ENCODE data around the gene RTN4. TPM values are rescaled to one million over a fixed set of nuclear protein-coding genes. Genes with fewer than 3 reads are reported as not detected.
A peak's percentile ranks its signal among the peaks of the same experiment; 100 is the strongest.

The RTN4 gene
- total RNA-seq, 4 donors from 2014 or later: 183 to 259 (median 244) TPM

DNA sequence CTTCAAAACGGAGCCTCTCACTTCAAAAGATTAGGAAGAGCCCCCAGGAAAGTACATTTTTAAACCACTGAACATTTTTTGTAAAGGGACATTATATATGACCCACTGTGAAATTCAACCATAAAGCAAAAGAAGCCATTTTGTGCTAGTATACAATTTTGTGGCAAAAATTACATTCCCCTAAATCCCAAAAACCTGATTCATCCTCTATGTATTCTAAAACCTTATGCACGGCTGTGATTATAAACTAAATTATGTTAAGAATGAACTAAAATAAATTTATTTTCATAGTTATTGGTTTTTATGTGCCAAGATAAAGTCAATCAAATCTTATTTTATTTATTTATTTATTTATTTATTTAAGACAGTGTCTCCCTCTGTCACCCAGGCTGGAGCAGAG lies 48.5 kb downstream of the RTN4 start:
- H3K27me3 ChIP-seq: no peaks in the 10 kb centered on the region
- no peak for DNase-seq
- in situ Hi-C loops (cut with MboI; ENCODE audit: low sequenced_read_pairs in 4 of 4): loop anchor here in 2 of 4 donors (10.0 to 25.0 kb wide), 2 partner anchors 97 to 289 kb away; partner anchors contain the start of gene EML6 (in 1 of the 2)

DNA sequence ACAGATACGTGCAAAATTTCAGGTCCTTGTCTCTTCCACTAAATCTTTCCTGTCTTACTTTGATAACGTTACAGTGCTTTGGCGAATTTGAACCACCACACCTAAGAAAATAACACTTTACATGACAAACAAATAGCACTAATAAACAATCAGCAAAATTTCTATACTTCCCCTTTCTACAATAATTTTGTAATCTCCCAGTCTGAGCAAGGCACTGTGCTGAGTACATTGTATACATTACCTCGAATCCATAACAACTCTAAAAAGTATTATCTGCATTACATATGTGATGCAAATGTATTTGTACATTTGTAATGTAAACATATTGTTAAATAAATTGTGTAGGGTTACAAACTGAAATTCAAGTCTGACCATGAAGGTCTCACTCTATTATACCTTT lies 49.9 kb downstream of the RTN4 start:
- Histone ChIP-seq H3K27ac (peak overlapping the region; percentile 89 to 94 (median 91)), H3K4me3 (peak overlapping the region; percentile 28 to 56 (median 44)), H3K9me3 (no peaks in the 10 kb centered on the region), H3K27me3 (no peaks in the 10 kb centered on the region), H3K36me3 (no peaks in the 10 kb centered on the region), H3K4me1 (peaks cover 79 to 87% of the 10 kb centered on the region in 2 donors)
- TF ChIP-seq, protein P1, sequence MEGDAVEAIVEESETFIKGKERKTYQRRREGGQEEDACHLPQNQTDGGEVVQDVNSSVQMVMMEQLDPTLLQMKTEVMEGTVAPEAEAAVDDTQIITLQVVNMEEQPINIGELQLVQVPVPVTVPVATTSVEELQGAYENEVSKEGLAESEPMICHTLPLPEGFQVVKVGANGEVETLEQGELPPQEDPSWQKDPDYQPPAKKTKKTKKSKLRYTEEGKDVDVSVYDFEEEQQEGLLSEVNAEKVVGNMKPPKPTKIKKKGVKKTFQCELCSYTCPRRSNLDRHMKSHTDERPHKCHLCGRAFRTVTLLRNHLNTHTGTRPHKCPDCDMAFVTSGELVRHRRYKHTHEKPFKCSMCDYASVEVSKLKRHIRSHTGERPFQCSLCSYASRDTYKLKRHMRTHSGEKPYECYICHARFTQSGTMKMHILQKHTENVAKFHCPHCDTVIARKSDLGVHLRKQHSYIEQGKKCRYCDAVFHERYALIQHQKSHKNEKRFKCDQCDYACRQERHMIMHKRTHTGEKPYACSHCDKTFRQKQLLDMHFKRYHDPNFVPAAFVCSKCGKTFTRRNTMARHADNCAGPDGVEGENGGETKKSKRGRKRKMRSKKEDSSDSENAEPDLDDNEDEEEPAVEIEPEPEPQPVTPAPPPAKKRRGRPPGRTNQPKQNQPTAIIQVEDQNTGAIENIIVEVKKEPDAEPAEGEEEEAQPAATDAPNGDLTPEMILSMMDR (IDR thresholded peaks at IDR 0.05 in 4 of 5, conservative IDR thresholded peaks at IDR 0.05 in 1 of 5): no peak
- TF ChIP-seq POLR2A (IDR thresholded peaks at IDR 0.05): no peak
- no peak for ATAC-seq
- in situ Hi-C loops (cut with MboI; ENCODE audit: low sequenced_read_pairs in 4 of 4): loop anchor here in 2 of 4 donors (10.0 to 25.0 kb wide), 2 partner anchors 96 to 288 kb away; partner anchors contain the start of gene EML6 (in 1 of the 2)
- DNase-seq: no peak
- intact Hi-C loops (cut with DNase I; ENCODE audit: low total_unique reads): no loop called here

More for the DNA sequence above, 48.5 kb downstream of the RTN4 start:
- ATAC-seq: no peak
- Histone ChIP-seq H3K4me3 (peak overlapping the region in 2 of 4 donors; percentile 9 to 56), H3K9me3 (no peaks in the 10 kb centered on the region), H3K36me3 (no peaks in the 10 kb centered on the region), H3K4me1 (peaks cover 71 to 76% of the 10 kb centered on the region in 2 donors), H3K27ac (peak overlapping the region; percentile 89 to 94 (median 91))
- intact Hi-C loops (cut with DNase I; ENCODE audit: low total_unique reads): no loop called here
- no peak for TF ChIP-seq POLR2A (IDR thresholded peaks at IDR 0.05)
- TF ChIP-seq, protein P1 (IDR thresholded peaks at IDR 0.05 in 4 of 5, conservative IDR thresholded peaks at IDR 0.05 in 1 of 5): no peak

DNA sequence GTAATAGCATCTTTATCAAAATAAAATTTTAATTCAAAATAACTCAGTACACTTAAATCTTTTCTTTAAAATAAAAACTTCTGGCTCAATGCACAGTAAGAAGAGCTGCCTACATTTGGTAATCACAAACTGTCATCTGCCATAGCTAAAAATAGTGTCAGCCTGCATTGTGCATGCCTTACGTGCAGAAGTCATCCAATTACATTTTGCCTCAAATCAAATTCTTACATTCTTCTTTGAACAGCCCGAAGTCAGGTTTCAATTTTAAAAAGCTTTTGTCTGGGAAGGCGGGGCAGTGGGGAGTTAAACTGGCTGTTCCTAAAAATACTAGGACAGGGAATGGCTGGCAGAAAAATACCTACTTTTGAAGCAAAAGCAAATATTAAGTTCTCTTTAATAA lies 51.1 kb downstream of the RTN4 start:
- TF ChIP-seq POLR2A (IDR thresholded peaks at IDR 0.05): peak in 1 of 2 donors; percentile 42
- TF ChIP-seq, protein P1 (IDR thresholded peaks at IDR 0.05 in 4 of 5, conservative IDR thresholded peaks at IDR 0.05 in 1 of 5): no peak

DNA sequence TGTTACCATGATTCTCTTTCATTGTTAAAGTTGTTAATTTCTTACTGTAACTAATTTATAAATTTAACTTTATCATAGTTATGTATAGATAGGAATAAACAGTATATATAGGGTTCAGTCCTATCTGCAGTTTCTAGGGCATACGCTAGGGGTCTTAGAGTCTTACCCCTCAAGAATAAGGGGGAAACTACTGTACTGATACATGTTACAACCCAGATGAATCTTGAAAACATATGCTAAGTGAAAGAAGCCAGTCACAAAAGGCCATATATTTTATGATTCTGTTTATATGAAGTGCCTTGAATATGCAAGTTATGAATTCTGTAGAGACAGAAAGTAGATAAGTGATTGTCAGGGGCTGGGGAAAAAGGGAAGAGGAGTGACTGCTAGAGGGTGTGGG lies 52.4 kb downstream of the RTN4 start:
- DNase-seq (no peak), ATAC-seq (no peak)
- peak overlapping the region in 1 of 4 donors; percentile 1 for H3K4me3 ChIP-seq
- H3K36me3 ChIP-seq: no peaks in the 10 kb centered on the region
- intact Hi-C loops (cut with DNase I; ENCODE audit: low total_unique reads) (no loop called here), in situ Hi-C loops (cut with MboI; ENCODE audit: low sequenced_read_pairs in 4 of 4) (loop anchor here in 1 of 4 donors (25.0 kb wide), 1 partner anchor 886 kb away; the partner anchor contains the start of gene ACYP2)
- no peaks in the 10 kb centered on the region for H3K9me3 ChIP-seq
- H3K4me1 ChIP-seq: peaks cover 88 to 90% of the 10 kb centered on the region in 2 donors
- peak overlapping the region; percentile 89 to 94 (median 91) for H3K27ac ChIP-seq
- TF ChIP-seq, protein P1 (IDR thresholded peaks at IDR 0.05 in 4 of 5, conservative IDR thresholded peaks at IDR 0.05 in 1 of 5): peak in 1 of 5 experiments; percentile 20
- no peak for TF ChIP-seq POLR2A (IDR thresholded peaks at IDR 0.05)
- H3K27me3 ChIP-seq: no peaks in the 10 kb centered on the region

More for the DNA sequence above, 51.1 kb downstream of the RTN4 start:
- in situ Hi-C loops (cut with MboI; ENCODE audit: low sequenced_read_pairs in 4 of 4): loop anchor here in 1 of 4 donors (25.0 kb wide), 1 partner anchor 887 kb away; the partner anchor contains the start of gene ACYP2
- ATAC-seq (peak; percentile 88 to 89), DNase-seq (peak; percentile 40 to 50)
- intact Hi-C loops (cut with DNase I; ENCODE audit: low total_unique reads): no loop called here
- peaks cover 86 to 89% of the 10 kb centered on the region in 2 donors for H3K4me1 ChIP-seq
- H3K9me3 ChIP-seq: no peaks in the 10 kb centered on the region
- H3K27ac ChIP-seq: peak overlapping the region; percentile 89 to 94 (median 91)
- peak overlapping the region; percentile 28 to 56 (median 44) for H3K4me3 ChIP-seq
- H3K36me3 ChIP-seq: no peaks in the 10 kb centered on the region
- no peaks in the 10 kb centered on the region for H3K27me3 ChIP-seq

All from gastrocnemius medialis (tissue), 4 donors.